Loucy (cell line): ENCODE data around the gene NEIL1.
A peak's percentile ranks its signal among the peaks of the same experiment; 100 is the strongest.
"Not testable (repeated sequence)": the region's sequence is repeated elsewhere in the genome, so short reads cannot be mapped to it uniquely, and the experiment has no call there.

ENCODE experiments used
- H2AFZ ChIP-seq: fragments of 200-600 bp; sonication (generic); 2 replicates; pipeline ENCODE4 v1.6.0; 2016; ENCODE audit warnings: antibody characterized with exemption, mild to moderate bottlenecking, low read length, moderate library complexity
- H3F3A ChIP-seq: fragments of 200-600 bp; 2 replicates; pipeline ENCODE4 v1.6.0; 2016; ENCODE audit warnings: antibody characterized with exemption, low read depth, mild to moderate bottlenecking
- H3K27me3 ChIP-seq: fragments of 200-600 bp; sonication (generic); 2 replicates; pipeline ENCODE4 v1.6.1; 2014; ENCODE audit warnings: low read length, mild to moderate bottlenecking; ENCODE audit not compliant: insufficient read depth, poor library complexity, severe bottlenecking
- H3K36me3 ChIP-seq: fragments of 200-600 bp; sonication (generic); 2 replicates; pipeline ENCODE4 v1.6.1; 2016; ENCODE audit warnings: low read length; ENCODE audit not compliant: insufficient read depth
- H3K4me1 ChIP-seq: fragments of 200-600 bp; sonication (generic); 2 replicates; pipeline ENCODE4 v1.5.1; 2014; ENCODE audit warnings: low read length, mild to moderate bottlenecking; ENCODE audit not compliant: insufficient read depth, poor library complexity, severe bottlenecking
- H3K4me2 ChIP-seq: fragments of 200-600 bp; sonication (generic); 2 replicates; pipeline ENCODE4 v1.6.0; 2014; ENCODE audit warnings: antibody characterized with exemption, low read length, low read depth, mild to moderate bottlenecking; ENCODE audit not compliant: poor library complexity, severe bottlenecking
- H3K4me3 ChIP-seq: fragments of 200-600 bp; sonication (generic); 2 replicates; pipeline ENCODE4 v1.5.1; 2014; ENCODE audit warnings: low read length, mild to moderate bottlenecking, mixed read lengths; ENCODE audit not compliant: poor library complexity, severe bottlenecking
- H3K79me2 ChIP-seq: fragments of 200-600 bp; sonication (generic); 2 replicates; pipeline ENCODE4 v1.6.1; 2014; ENCODE audit warnings: low read length; ENCODE audit not compliant: insufficient read depth
- H3K9ac ChIP-seq: fragments of 200-600 bp; sonication (generic); 2 replicates; pipeline ENCODE4 v1.6.0; 2014; ENCODE audit warnings: mild to moderate bottlenecking, low read depth, low read length, moderate library complexity; ENCODE audit not compliant: poor library complexity, severe bottlenecking
- H3K9me2 ChIP-seq: fragments of 200-600 bp; sonication (generic); replicated peaks from 2 replicates; pipeline ENCODE4 v1.6.1; 2016; ENCODE audit warnings: low read depth, low read length, mixed read lengths
- H3K9me3 ChIP-seq: fragments of 200-600 bp; sonication (generic); 2 replicates; pipeline ENCODE4 v1.6.1; 2014; ENCODE audit warnings: mild to moderate bottlenecking, antibody characterized with exemption, low read length, low read depth; ENCODE audit not compliant: insufficient read depth
- H4K20me1 ChIP-seq: fragments of 200-600 bp; sonication (generic); 2 replicates; pipeline ENCODE4 v1.6.0; 2014; ENCODE audit warnings: antibody characterized with exemption, low read length, mild to moderate bottlenecking; ENCODE audit not compliant: insufficient read depth, poor library complexity, severe bottlenecking
- CTCF ChIP-seq: fragments of 200-600 bp; sonication (generic); conservative IDR thresholded peaks from 2 replicates; pipeline ENCODE4 v1.5.1; 2014; ENCODE audit warnings: mild to moderate bottlenecking, antibody characterized with exemption, low read length
- EZH2phosphoT487 ChIP-seq: fragments of 200-600 bp; IDR thresholded peaks from 2 replicates; pipeline ENCODE4 v1.6.1; 2018; ENCODE audit warnings: antibody characterized with exemption, mild to moderate bottlenecking, moderate library complexity, borderline replicate concordance

Gene NEIL1

GRCh38 chr15:75302318-75302717 is 44.5 kb upstream of the NEIL1 start:
- no peak overlapping the region for H3K4me2 ChIP-seq
- no peaks in the 10 kb centered on the region for H3K9me2 ChIP-seq
- H3K36me3 ChIP-seq = no peaks in the 10 kb centered on the region
- no peaks in the 10 kb centered on the region for H3K79me2 ChIP-seq
- no peaks in the 10 kb centered on the region for H3F3A ChIP-seq
- TF ChIP-seq CTCF (no peak), EZH2phosphoT487 (no peak)
- H3K27me3 ChIP-seq = no peaks in the 10 kb centered on the region
- no peaks in the 10 kb centered on the region for H4K20me1 ChIP-seq
- H3K9me3 ChIP-seq = no peaks in the 10 kb centered on the region
- H3K4me3 ChIP-seq = no peak overlapping the region
- H2AFZ ChIP-seq = no peak overlapping the region
- no peaks in the 10 kb centered on the region for H3K4me1 ChIP-seq
- no peak overlapping the region for H3K9ac ChIP-seq

- H3K9ac ChIP-seq, H4K20me1 ChIP-seq: not testable (repeated sequence)
Observed at GRCh38 chr15:75302753-75303152, 44.1 kb upstream of the NEIL1 start.

GRCh38 chr15:75306188-75306587 is 40.7 kb upstream of the NEIL1 start:
- H3K9ac ChIP-seq = no peak overlapping the region
- no peaks in the 10 kb centered on the region for H3K4me1 ChIP-seq
- H2AFZ ChIP-seq = no peak overlapping the region
- no peaks in the 10 kb centered on the region for H3K9me2 ChIP-seq
- H3K79me2 ChIP-seq = no peaks in the 10 kb centered on the region
- no peaks in the 10 kb centered on the region for H3K36me3 ChIP-seq
- no peaks in the 10 kb centered on the region for H3F3A ChIP-seq
- no peaks in the 10 kb centered on the region for H3K27me3 ChIP-seq
- no peak overlapping the region for H3K4me3 ChIP-seq
- H4K20me1 ChIP-seq = no peaks in the 10 kb centered on the region
- H3K9me3 ChIP-seq = no peaks in the 10 kb centered on the region
- no peak for TF ChIP-seq CTCF
- TF ChIP-seq EZH2phosphoT487 = no peak
- H3K4me2 ChIP-seq = no peak overlapping the region

More at GRCh38 chr15:75302753-75303152, 44.1 kb upstream of the NEIL1 start:
- not testable (repeated sequence) for H3K4me1 ChIP-seq, H3F3A ChIP-seq, H3K79me2 ChIP-seq, H3K9me3 ChIP-seq, H3K27me3 ChIP-seq, H3K4me2 ChIP-seq, H3K4me3 ChIP-seq, H3K9me2 ChIP-seq, H3K36me3 ChIP-seq, H2AFZ ChIP-seq

GRCh38 chr15:75307778-75308390 is 39.0 kb upstream of the NEIL1 start:
- Histone ChIP-seq H3K4me3 (no peak overlapping the region), H3K9me2 (no peaks in the 10 kb centered on the region), H3K4me1 (peaks cover 2% of the 10 kb centered on the region), H4K20me1 (no peaks in the 10 kb centered on the region), H3K4me2 (peak overlapping the region; percentile 29), H3K9me3 (no peaks in the 10 kb centered on the region), H2AFZ (peak overlapping the region; percentile 79), H3K27me3 (no peaks in the 10 kb centered on the region), H3K79me2 (no peaks in the 10 kb centered on the region), H3F3A (no peaks in the 10 kb centered on the region), H3K9ac (no peak overlapping the region), H3K36me3 (no peaks in the 10 kb centered on the region)
- TF ChIP-seq CTCF (peak; percentile 68), EZH2phosphoT487 (no peak)
